HG02943 (cell line): ENCODE results near the gene TFPI.

Source experiments
- ATAC-seq: cut with Tn5 transposase; IDR thresholded peaks from one replicate; pipeline ENCODE4 v1.9.1; 2021; ENCODE audit warnings: mild to moderate bottlenecking, low read depth, moderate library complexity; ENCODE audit not compliant: unreplicated experiment

Gene TFPI

DNA sequence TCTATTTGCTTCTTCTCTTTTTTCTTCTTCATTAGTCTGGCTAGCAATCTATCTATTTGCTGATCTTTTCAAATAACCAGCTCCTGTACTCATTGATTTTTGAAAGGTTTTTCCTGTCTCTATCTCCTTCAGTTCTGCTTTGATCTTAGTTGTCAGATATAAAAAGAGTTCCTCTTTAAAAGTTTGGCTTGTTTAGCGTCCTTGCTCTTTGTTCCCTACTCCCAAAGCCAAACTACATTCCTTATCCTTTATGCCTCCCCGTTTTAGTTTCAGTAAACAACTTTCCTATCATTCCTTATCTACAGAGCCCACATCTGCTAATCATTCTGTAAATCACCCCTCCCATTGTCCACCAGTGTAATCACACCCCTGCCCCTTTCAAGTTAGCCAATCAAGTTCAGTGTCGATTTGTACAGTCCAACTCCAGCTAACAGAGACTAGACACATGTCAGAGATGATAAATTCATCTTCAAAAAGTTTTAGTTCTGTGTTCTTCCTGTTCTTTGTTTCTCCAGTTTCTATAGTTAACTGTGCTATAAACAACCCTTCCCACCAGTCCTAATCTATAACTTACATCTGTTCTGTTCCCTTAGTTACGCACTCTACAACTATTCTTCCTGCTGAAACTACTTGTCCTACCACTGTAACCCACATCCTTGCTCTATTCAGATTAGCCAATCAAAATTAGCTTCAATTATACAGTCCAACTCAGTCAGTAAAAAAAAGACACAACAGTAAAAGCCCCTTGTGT is 44.4 kb downstream of the TFPI start:
- no peak for ATAC-seq

DNA sequence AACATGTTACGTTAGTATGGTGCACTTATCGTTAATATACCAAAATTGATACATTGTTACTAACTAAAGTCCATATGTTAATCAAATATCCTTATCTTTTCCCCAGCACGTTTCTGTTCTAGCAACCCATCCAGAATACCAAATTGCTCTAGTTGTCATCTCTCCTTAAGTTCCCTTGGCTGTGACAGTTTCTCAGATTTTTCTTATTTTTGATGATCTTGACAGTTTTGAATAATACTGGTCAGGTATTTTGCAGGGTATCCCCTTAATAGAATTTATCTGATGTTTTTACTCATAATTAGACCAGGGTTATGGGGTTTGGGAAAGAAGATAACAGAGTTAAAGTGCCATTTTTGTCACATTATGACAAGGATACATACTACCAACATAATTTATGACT is 47.8 kb downstream of the TFPI start:
- ATAC-seq: no peak

DNA sequence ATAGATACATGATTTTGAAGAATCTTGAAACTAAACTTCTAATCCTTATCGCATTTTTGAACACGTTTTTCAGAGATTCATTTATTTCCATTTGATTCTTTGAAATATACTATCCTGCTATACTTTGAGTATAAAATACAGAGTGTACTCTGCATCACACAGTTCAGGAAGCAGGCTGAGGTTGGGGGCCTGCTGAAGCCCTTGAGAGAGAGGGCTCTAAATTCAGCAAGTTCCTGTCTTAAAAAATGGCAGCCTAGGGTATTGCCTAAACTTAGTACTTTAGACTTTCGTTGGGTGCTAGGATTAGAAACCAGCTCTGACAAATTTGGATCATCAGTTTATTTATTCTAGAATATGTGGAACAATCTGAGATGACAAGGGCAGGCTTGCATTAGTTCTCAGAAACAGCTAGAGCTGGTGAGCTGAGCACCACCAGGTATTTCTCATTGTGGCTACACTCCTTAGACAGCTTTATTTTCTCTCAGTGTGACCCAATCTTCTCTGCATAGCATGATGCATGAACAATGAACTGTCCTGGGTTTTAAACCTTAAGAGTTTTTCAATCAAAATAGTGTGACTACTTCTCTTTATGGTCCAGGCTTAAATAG is 49.1 kb downstream of the TFPI start:
- ATAC-seq: no peak

DNA sequence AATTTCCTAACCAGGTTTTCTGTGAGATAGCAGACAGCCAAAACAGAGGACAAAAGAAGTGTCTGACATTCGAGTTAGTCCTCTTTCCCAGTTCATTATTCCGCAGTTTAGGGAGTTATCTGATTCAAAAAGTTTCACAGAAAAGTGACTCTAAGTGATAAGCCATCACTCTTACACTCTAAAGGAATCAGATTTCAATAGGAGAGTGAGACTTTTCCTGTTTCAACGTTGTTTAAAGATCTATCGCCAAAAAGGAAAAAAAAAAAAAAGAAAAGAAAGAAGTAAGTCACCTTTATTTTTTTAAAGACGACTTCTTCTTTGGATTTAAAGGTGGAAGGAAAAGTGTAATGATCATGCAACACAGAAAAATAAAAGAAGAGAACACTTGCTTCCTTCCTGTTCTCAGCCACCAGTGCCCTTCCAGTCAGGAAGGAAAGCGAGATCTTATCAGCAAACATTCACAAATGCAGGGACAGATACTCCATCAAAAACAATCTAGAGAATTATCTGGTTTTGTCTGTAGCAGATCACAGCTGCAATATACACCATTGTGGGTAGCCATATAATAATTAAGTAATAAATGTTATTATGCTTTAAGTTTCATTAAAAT is 49.8 kb downstream of the TFPI start:
- ATAC-seq: no peak

DNA sequence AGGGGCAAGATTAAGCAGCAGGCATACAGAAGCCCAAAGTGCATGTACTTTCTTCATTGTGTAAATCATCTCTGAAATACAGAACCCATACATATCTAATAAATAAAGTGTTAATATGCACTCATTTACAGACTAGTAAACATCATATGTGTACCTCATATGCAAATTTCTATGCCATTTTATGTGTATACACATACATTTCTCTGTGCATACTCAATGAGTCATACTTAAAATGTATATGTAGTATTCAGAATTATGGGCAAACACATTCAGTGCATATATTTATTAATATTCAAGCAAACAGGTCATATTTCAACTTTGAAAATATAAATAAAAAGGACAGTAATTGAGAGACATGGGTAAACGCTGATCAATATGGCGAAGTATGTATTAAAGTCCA is 50.5 kb downstream of the TFPI start:
- ATAC-seq: no peak

DNA sequence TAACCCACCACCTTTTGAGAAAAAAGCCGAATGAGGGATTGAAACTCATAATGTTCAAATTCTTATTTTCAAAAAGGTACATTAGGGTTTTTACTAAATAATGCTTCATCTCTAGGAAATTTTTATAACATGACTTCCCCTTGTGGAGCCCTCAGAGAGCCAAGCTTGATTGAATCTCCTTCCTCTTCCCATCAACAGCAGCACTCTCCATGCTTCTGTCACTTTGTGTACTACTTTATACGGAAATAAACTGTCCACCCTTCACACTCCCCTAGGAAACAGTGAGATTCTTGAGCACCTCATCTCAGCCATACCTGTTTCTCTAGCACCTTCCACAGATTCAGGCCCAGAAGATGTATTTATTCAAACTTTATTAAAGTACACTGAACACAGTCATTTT is 51.8 kb downstream of the TFPI start:
- ATAC-seq: no peak

DNA sequence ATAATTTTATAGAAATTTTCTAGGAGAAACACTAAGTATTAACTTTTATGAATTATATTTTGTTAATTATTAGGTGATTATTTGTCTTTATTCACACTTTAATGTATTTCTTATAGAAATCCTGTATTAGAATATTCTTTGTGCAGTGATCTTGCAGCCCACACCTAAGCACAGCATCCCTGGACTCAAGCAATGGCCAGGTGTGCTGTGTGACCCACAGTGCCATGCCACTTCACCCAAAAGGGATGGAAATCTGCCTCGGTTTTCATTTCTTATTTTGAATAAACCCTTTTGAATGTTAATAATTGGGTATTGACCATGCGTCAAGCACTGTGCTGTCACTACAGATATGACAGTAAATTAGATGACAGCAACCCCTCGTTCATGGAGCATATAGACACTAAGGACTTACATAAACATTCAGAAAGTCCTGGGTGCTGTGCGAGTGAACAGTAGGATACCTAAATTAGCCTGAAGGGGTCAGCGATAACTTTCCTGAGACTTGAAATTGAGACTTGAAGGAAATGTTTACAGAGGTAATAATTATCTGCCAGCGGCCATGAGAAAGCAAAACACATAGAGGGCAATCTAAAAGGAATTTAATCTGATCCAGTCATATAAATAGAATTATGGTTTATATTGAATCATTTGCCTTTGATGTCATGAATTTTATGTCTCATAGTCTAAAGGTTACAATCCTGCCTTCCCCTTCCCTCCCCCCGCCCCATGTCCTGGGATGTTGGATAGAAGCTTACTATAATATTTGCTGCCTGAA is 53.5 kb downstream of the TFPI start:
- ATAC-seq: no peak

DNA sequence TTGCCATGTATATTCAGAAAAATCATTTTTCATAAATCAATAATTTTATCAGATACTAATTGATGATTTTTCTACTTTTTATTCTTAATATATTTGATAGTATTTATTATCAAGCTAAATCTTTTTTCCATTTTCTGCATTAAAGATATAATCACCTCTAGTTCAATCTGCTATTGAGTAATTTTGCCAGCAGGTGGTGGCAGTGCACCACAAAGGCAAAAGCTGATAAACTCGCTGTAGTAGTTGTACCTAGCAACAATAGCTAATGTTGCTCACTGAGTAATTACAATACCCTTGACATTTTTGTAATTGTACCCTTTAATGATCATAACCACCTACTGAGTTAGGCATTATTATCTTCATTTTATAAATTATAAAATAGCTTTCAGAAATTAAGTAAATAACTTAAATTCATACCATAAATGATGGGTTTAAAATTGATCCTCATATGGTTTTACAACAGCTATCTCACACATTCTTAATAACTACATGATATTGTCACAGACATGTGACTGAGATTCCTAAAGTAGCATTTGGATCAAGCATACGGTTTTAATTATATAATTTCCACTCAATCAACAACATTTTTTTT is 54.2 kb downstream of the TFPI start:
- peak; percentile 80 for ATAC-seq

DNA sequence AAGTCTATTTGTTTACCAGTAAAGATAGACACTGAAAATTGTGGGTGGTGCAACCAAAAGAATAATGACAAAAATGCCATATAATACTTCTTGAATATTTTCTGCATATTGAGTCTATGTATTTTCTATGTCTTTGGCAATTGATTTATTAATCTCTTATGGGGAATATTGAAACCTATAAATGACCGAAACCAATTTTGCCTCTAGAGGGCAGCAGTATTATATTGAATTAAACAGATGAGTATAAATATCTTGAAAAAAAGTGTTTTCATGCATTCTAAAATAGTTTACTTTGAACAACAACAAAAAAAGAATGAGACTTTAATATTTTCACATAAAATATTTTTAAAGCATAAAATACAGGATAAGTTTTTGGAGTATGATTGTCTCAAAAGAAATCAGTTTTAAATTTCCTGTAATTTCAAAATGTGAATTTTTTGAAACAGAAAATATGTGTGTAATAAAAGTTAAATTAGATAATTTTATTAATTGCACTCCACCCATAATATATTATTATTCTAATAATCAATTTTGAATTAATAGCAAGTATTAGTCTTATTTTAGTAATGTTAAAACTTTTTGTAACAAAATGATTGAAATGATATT is 56.3 kb downstream of the TFPI start:
- ATAC-seq: no peak

DNA sequence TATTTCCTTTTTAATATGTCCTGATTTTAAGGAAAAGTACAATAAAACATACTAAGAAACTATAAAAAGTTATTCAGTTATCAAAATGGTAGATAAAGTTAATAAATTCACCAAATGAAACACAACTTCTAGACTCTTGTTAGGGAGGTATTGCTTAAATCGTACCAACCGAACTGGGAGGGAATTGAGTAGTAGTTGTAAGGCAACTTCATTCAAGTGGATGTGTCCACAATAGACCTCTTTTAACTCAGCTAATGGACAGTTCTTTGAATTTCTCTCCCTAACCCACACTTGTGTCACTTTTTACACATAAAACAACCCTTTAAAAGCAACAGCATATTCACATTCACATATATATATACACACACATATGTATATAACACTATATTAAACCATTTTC is 57.1 kb downstream of the TFPI start:
- ATAC-seq: no peak

DNA sequence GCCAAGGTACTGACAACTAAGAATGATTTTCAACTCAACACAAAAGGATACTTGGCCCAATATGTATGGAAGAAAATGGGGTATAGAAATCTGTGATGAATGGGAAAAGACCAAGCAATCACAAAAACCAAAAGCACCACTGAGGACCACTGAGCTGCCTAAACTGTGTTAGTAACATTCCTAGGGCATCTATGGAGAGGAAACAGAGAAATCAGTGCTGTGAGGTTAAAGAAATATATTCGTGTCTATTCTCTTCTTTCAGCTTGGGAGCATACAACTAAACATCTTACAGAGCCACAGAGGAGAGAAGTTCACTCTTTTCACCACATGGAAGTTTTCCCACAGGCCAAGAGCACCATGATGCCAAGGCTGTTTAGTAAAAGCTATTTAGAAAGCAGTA is 58.9 kb downstream of the TFPI start:
- ATAC-seq: no peak

DNA sequence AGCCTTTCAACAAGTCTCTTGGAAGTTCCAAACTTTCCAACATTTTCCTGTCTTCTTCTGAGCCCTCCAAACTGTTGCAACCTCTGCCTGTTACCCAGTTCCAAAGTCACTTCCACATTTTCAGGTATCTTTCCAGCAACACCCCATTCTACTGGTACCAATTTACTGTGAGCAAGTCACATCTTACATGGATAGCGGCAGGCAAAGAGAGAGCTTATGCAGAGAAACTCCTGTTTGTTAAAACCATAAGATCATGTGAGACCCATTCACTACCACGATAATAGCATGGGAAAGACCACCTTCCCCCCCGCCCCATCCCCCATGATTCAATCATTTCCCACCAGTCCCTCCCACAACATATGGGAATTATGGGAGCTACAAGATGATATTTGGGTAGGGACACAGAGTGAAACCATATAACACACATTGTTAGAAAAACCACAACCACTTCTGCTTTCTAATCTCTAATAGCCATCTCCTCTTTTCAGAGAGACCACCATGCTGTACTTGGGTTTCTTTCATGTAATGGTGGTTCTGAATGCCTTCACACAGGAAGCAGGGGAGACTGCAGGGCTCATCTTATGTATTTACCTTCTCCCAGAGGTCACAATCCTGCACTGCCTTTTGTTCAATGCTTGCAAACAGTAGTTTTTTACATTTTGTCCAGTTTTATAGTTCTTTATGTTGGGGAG is 60.2 kb downstream of the TFPI start:
- no peak for ATAC-seq

DNA sequence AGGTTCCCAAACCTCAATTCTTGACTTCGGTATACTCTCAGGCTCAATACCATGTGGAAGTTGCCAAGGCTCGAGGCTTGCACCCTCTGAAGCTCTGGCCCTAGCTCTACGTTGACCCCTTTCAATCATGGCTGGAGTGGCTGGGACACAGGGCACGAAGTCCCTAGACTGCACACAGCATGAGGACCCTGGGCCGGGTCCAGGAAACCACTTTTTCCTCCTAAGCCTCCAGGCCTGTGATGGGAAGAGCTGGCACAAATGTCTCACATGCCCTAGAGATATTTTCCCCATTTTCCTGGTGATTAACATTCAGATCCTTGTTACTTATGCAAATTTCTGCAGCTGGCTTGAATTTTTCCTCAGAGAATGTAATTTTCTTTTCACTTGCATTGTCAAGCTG is 61.1 kb downstream of the TFPI start:
- no peak for ATAC-seq

DNA sequence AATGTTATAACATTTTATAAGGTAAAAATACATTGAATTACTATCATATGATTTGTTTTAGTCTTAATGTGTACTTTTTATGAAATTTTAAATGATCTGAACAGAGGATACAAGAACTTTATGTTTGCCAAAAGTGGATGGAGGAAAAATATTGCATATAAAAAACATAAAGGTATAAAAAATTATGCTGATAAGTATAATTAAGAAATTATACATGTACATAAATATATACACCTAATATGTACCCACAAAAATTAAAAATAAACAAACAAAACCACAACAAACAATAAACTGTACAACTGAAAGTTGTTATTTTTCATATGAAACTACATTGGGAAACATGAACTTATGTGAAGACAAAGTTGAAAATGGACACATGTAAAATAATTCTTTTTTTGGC is 68.0 kb downstream of the TFPI start:
- ATAC-seq: no peak

DNA sequence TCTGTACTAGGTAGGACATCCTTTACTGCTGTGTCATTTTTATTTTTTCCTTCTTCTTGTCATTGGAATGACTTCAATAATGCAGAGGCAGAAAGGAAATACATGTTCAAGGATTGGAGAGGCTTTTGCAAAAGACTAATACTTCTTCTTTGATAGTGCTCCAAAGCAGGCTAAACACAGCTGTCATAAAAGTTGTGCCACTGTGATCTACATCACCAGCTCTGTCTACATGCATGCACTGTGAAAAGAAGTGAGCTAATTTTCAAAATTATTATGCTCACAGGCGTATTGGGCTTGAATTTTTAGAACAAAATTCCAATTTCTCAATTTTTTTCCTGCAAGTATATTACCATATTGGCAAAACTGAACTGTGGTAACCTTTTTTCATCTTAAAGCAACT is 68.7 kb downstream of the TFPI start:
- ATAC-seq: no peak

DNA sequence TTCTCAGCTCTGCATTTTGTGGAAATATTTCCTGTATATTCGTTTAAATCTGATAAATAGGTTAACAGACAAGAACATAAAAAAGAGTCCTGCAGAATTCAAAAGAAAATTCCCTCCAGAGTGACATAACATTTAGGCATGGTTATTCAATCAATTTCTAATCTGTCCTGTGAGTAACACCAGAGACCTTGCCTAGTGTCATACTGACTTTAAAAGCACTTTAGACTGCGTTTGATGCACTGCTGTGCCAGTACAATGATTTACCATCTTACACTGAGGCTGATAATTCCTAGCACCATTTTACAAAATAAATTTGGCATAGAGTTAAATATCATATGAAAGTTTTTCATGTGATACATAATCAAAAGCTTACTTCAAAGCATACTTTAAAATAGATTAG is 70.7 kb downstream of the TFPI start:
- no peak for ATAC-seq

DNA sequence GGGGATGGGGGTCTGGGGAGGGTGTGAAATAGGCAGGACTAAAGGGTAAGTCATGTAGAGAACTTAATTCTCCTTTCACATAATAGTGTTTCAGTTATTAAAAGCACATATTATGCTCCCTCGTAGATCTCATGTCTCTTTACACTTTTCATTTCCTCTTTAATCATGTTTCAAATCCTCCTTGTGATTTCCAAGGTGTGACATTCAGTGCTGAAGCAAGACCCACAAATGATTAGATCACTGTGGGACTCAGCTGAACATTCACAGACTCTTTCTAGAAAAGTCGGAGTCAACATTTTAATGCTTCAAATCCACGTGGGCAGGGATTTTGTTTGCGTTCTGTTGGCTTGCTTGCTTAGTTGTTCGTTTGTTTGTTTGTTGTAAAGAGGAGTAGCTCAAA is 71.4 kb downstream of the TFPI start:
- no peak for ATAC-seq

DNA sequence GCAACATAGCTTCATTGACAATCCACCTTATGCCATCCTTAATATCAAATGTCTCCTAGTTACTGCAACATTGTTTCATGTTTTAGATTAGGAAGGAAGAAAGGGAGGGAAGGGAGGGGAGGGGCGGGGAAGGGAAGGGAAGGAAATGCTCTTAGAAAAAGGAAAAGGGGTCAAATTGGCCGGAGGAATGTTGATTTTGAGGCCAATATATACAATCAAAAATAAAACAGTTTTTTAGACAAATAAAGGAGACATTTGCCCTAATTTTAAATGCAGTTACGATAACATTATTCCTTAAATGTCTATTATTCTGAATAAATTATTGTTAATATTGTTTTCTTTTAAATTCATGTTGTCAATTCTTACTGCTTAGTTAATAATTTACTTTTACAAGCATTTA is 72.7 kb downstream of the TFPI start:
- no peak for ATAC-seq

DNA sequence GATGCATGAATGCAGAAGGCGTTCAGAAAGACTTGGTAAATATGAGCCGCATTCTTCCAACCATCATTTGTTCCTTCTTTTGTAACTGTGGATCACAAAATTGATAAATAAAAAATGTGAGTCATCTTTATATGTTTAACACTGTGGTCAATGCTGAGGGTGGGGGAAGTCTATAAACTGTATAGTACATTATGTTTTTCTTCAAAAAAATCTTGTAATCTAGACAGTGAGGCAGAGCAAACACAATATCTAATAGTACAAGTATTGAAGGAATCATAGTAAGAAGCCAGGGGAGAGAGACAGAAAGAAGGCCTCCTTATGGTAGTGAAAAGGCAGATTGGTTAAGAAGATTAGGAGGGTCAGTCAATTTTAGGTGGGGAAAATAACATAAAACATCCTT is 75.5 kb downstream of the TFPI start:
- ATAC-seq: no peak

DNA sequence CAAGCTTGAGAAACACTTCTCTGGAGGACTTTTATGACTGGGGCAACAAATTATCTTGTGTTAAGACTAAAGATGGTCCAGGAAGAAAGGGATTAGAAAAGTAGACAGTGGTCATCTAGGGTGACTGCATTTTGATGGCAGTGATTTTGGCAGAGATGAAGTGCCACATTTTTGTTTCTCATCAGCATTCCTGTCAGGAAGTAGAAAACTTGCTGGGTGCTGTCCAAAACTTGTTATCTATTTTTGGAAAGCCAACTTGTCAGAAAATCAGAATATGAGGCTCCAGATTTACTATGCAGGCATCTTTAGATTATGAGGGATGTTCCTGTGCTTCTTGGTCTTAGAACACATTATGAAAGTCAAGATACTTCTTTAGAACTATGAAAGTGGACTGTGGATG is 77.2 kb downstream of the TFPI start:
- ATAC-seq: no peak
